Esophagus squamous epithelium (tissue), 5 donors: ENCODE results near the gene SLC47A2. TPM values are rescaled to one million over a fixed set of nuclear protein-coding genes. Genes with fewer than 3 reads are reported as not detected.

ENCODE experiments used
- DNase-seq: peaks from one replicate; lab custom pipeline; 2025; lab: John Stamatoyannopoulos, UW
- H3K27ac ChIP-seq, 4 donors: fragments of 200-600 bp; sonication (generic); one replicate each; pipeline ENCODE4 v1.5.1; 2016 to 2019; ENCODE audit warnings: mild to moderate bottlenecking in 1 of 4
- H3K27me3 ChIP-seq, 4 donors: fragments of 200-600 bp; sonication (generic); 1 replicate in 3 of 4; 2 replicates in 1 of 4; pipeline versions ENCODE4 v1.5.1 to v1.6.0; 2017 to 2021; ENCODE audit warnings: antibody characterized with exemption in 1 of 4
- H3K36me3 ChIP-seq, 3 donors: fragments of 200-600 bp; sonication (generic); one replicate each; pipeline ENCODE4 v1.5.1; 2016 to 2019
- H3K4me1 ChIP-seq, 3 donors: fragments of 200-600 bp; sonication (generic); one replicate each; pipeline ENCODE4 v1.5.1; 2017 to 2019
- H3K4me3 ChIP-seq, 4 donors: fragments of 200-600 bp; sonication (generic); 1 replicate in 3 of 4; 2 replicates in 1 of 4; pipeline ENCODE4 v1.5.1; 2016 to 2019; ENCODE audit warnings: mild to moderate bottlenecking in 2 of 4, moderate library complexity in 1 of 4
- H3K9me3 ChIP-seq, 3 donors: fragments of 200-600 bp; sonication (generic); one replicate each; pipeline ENCODE4 v1.5.1; 2016 to 2019
- CTCF ChIP-seq, 6 experiments: fragments of 450-650 bp in 4 of 6; fragments of 200-600 bp in 2 of 6; sonication (generic) in 2 of 6; IDR thresholded peaks; one replicate each; pipeline ENCODE4 v1.5.1; 2016 to 2019; ENCODE audit warnings: antibody characterized with exemption in 6 of 6, mild to moderate bottlenecking in 4 of 6, moderate library complexity in 4 of 6
- POLR2A ChIP-seq, 4 donors: fragments of 450-650 bp; IDR thresholded peaks; one replicate each; pipeline ENCODE4 v1.6.1; 2017; ENCODE audit warnings: antibody characterized with exemption in 4 of 4, mild to moderate bottlenecking in 4 of 4, moderate library complexity in 3 of 4
- WGBS, 2 donors: methylation state at CpG; one replicate each; pipeline ENCODE4 v1.1.5; 2018; 5-methylcytosine and 5-hydroxymethylcytosine counted together
- intact Hi-C: fragments of 100-400 bp; cut with DNase I; formaldehyde crosslinking; loops from one replicate; pipeline ENCODE4 v1.15.0; 2022
- small RNA-seq, 4 donors: library from RNA; depleted of rRNA; stranded (forward); fragments of <200 nt; gene quantifications; one replicate each; pipeline ENCODE3, GENCODE V24; 2016
- total RNA-seq, 4 donors: library from RNA; depleted of rRNA; stranded (reverse); fragments of >200 nt; gene quantifications; one replicate each; pipeline ENCODE4 v1.1.0, GENCODE V29; 2016
- donor health status: DM: yes; HTN: yes; CAD: no.

SLC47A2 gene
- total RNA-seq, 4 donors from 2014 or later: 0.56 to 2.2 (median 0.76) TPM; not detected in 1

- H3K27me3 ChIP-seq: no peaks in the 10 kb centered on the region
- intact Hi-C loops: loop anchor here (10.0 kb wide), 1 partner anchor 127 kb away; no protein-coding TSS in a partner anchor
- H3K4me3 ChIP-seq: no peak overlapping the region
- peaks cover 7 to 37% (median 7%) of the 10 kb centered on the region in 3 donors for H3K4me1 ChIP-seq
- TF ChIP-seq POLR2A (IDR thresholded peaks at IDR 0.05) (no peak), CTCF (IDR thresholded peaks at IDR 0.05) (no peak)
- no peaks in the 10 kb centered on the region for H3K9me3 ChIP-seq
- H3K27ac ChIP-seq: no peak overlapping the region
- WGBS, 2 donors: 62 to 68% methylated on average over 4 of the region's 4 CpGs
- DNase-seq: no peak
- H3K36me3 ChIP-seq: no peaks in the 10 kb centered on the region
Measured at GRCh38 chr17:19641687-19642372, 74.6 kb downstream of the SLC47A2 start.

DNA sequence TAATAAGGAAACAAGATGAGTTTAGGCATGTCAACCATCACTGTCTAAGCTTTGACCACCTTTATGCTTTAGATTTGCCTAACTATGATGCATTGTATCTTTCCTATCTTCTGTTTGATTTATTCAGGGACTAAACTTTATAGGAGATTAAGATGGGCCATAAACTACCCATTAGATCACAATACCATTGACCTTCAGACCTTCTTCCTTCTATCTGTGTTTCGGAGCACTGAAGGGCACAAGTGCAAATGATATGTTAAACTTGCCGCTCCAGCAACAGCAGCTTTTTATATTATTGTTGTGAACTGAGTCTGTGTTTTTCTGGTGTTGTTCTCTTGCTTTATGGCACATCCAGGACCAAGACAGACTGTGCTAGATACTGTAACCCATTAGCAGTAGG, 84.5 kb downstream of the SLC47A2 start:
- peaks cover 0 to 4% (median 0%) of the 10 kb centered on the region in 4 donors for H3K27me3 ChIP-seq
- no peak for TF ChIP-seq POLR2A (IDR thresholded peaks at IDR 0.05)
- no peak for TF ChIP-seq CTCF (IDR thresholded peaks at IDR 0.05)
- intact Hi-C loops: no loop called here
- H3K9me3 ChIP-seq: no peaks in the 10 kb centered on the region
- no peak for DNase-seq
- H3K4me3 ChIP-seq: no peak overlapping the region
- H3K36me3 ChIP-seq: no peaks in the 10 kb centered on the region
- H3K27ac ChIP-seq: no peak overlapping the region
- WGBS, 2 donors: 95 to 100% methylated on average over 2 of the region's 2 CpGs
- H3K4me1 ChIP-seq: no peaks in the 10 kb centered on the region

GRCh38 chr17:19630661-19631060, 85.7 kb downstream of the SLC47A2 start:
- Histone ChIP-seq H3K4me1 (no peaks in the 10 kb centered on the region), H3K27me3 (peaks cover 0 to 4% (median 0%) of the 10 kb centered on the region in 4 donors), H3K27ac (no peak overlapping the region), H3K36me3 (no peaks in the 10 kb centered on the region), H3K9me3 (no peaks in the 10 kb centered on the region), H3K4me3 (no peak overlapping the region)
- no peak for DNase-seq
- TF ChIP-seq CTCF (IDR thresholded peaks at IDR 0.05): no peak
- no peak for TF ChIP-seq POLR2A (IDR thresholded peaks at IDR 0.05)
- 82 to 100% methylated on average over 1 of the region's 1 CpG for WGBS, 2 donors
- intact Hi-C loops: no loop called here

DNA sequence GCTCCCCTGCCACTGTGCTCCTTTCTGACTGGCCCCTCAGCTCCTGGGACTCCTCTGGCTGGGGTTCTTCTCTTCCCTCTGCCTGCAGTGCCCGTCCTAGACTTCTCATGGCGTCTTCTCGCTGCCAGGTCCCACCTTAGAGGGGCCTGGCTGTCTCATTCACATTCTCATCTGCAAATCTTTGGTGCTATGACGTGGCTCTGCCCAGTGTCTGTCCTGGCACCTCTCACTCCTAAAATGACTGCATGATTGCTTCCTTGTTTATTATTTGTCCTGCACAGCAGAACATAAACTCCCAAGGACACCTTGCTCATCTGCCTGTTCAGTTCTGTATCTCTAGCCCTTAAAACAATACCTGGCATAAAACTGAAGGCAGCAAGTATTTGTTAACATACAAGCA, 86.3 kb downstream of the SLC47A2 start:
- H3K27ac ChIP-seq: no peak overlapping the region
- no peak for DNase-seq
- no peaks in the 10 kb centered on the region for H3K9me3 ChIP-seq
- H3K36me3 ChIP-seq: no peaks in the 10 kb centered on the region
- intact Hi-C loops: no loop called here
- H3K4me3 ChIP-seq: no peak overlapping the region
- no peaks in the 10 kb centered on the region for H3K4me1 ChIP-seq
- TF ChIP-seq POLR2A (IDR thresholded peaks at IDR 0.05) (no peak), CTCF (IDR thresholded peaks at IDR 0.05) (no peak)
- peaks cover 0 to 4% (median 0%) of the 10 kb centered on the region in 4 donors for H3K27me3 ChIP-seq
- WGBS, 2 donors: 82 to 93% methylated on average over 4 of the region's 4 CpGs

DNA sequence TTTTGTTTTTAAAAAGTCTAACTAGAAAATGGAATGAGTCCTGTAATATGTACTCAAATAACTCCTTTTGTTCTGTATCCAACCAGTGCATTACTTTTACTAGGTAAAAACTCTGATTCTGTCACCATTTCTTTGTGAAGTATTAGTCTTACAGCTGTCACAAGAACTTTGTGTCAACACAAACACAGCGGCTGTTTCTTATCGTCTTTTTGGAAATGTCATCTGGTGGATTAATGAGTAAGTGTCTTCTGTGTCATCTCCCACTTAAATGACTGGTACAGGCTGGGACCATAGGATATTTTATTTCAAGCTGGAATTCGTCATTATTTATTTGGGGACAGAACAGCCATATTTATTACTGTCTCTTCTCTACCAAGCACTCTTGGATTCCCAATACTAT, 86.9 kb downstream of the SLC47A2 start:
- H3K4me3 ChIP-seq: no peak overlapping the region
- WGBS, 2 donors: 43 to 57% methylated on average over 3 of the region's 3 CpGs
- intact Hi-C loops: no loop called here
- TF ChIP-seq POLR2A (IDR thresholded peaks at IDR 0.05) (no peak), CTCF (IDR thresholded peaks at IDR 0.05) (no peak)
- DNase-seq: no peak
- H3K9me3 ChIP-seq: no peaks in the 10 kb centered on the region
- H3K36me3 ChIP-seq: no peaks in the 10 kb centered on the region
- H3K4me1 ChIP-seq: no peaks in the 10 kb centered on the region
- peaks cover 0 to 4% (median 0%) of the 10 kb centered on the region in 4 donors for H3K27me3 ChIP-seq
- no peak overlapping the region for H3K27ac ChIP-seq

Small RNA genes within 50 kb of the gene (small RNA-seq; reads per million reads assigned to genes)
- 0 reads per million in 4 donors for gene RF00322

Other genes starting within 250 kb of the SLC47A2 start
- gene SLC47A1, start 182.7 kb downstream of the SLC47A2 start, total RNA-seq: 1 to 10 TPM; 3.9 to 7.8 (median 7.3) TPM
- 100 to 1,000 TPM; 169 to 351 (median 305) TPM for gene ALDH3A2, start 67.8 kb downstream of the SLC47A2 start, total RNA-seq
- 1,000 to 10,000 TPM in 1 of 4 donors, 100 to 1,000 TPM in 3; 480 to 2,454 (median 606) TPM for gene ALDH3A1, start 31.7 kb upstream of the SLC47A2 start, total RNA-seq
- 10 to 100 TPM in 1 of 4 donors, 1 to 10 TPM in 3; 6.0 to 17.4 (median 8.2) TPM for gene ULK2, start 151.4 kb upstream of the SLC47A2 start, total RNA-seq